ENCODE data around the gene ALDOB.
"Not testable (repeated sequence)": the region's sequence is repeated elsewhere in the genome, so short reads cannot be mapped to it uniquely, and the experiment has no call there.

Gene ALDOB

GRCh38 chr9:101398930-101399642, 36.5 kb downstream of the ALDOB start:
- in situ Hi-C loops (cut with HindIII; ENCODE audit: low pct_ligation_motif_present, low pct_unique_long_range_greater_than_20kb, low sequenced_read_pairs): no loop called here
- DNase-seq: peak; percentile 10

DNA sequence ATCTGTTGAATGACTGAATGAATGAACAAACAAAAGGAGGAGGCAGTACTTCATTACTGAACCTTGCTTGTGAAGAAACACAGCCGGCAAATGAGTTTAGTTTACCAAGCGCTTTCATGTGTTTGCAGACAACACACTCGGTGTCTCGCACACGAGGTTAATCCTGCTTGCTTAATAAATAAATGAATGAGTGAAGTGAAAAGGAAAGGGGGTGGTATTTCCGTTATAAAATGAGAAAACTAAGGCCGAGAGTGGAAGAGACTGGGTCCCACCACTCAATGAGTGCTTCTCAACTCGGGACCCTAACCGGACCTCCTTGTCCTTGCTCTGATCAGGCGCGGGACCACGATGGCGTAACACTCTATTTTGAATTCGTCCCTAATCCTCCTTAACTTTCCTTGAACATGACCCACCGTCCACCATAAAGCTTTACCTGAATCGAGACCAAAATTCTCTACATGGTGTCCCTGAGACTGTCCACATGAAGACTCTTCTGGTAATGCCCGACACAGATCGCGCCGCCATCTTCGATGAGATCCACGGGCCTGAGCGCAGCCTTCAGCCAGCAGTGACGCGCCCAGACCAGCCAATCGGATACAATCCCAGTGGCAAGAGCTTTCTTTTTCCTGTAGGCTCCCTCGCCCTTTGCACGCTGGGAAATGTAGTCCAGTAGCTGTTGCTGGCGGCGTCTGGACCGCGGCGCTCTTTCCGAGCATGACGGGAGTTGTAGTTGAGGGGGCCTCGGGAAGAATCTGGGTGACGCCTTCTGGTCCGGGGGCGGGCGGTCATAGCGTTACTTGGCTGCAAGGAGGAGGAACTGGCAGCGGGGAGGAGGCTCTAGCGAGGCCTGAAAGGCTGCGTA, 37.3 kb downstream of the ALDOB start, which contains the start of the genes MRPL50 and ZNF189:
TSS of gene MRPL50 (minus strand) at position 551 of the 862 bp plus-strand sequence. CDS start at position 525, 26 bp downstream.
TSS of gene ZNF189 (plus strand) at position 784 of the 862 bp plus-strand sequence. CDS start 306 bp downstream, outside the sequence.
- in situ Hi-C loops (cut with HindIII; ENCODE audit: low pct_ligation_motif_present, low pct_unique_long_range_greater_than_20kb, low sequenced_read_pairs): no loop called here
- DNase-seq: peak; percentile 97

DNA sequence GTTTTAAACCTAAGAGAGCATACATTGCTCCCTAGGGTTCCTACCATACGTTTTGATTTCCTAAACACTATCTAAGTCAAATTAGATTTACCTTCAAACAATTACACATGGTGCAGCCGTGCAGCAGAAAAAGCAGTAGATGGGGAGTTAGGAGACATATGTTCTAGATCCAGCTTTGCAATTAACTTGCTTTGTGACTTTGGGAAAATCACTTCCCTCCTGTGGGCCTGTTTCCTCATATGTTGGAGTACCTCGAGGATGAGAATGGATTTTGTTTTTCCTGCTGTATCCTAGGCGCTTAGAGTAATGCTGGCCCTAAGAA, 37.9 kb downstream of the ALDOB start:
- DNase-seq: peak; percentile 9

GRCh38 chr9:101394687-101395086, 40.9 kb downstream of the ALDOB start:
- in situ Hi-C loops (cut with HindIII; ENCODE audit: low pct_ligation_motif_present, low pct_unique_long_range_greater_than_20kb, low sequenced_read_pairs): no loop called here

More for the DNA sequence above, 37.9 kb downstream of the ALDOB start:
- in situ Hi-C loops (cut with HindIII; ENCODE audit: low pct_ligation_motif_present, low pct_unique_long_range_greater_than_20kb, low sequenced_read_pairs): no loop called here

GRCh38 chr9:101393135-101393534, 42.4 kb downstream of the ALDOB start:
- no peak for DNase-seq
- in situ Hi-C loops (cut with HindIII; ENCODE audit: low pct_ligation_motif_present, low pct_unique_long_range_greater_than_20kb, low sequenced_read_pairs): no loop called here

More at GRCh38 chr9:101394687-101395086, 40.9 kb downstream of the ALDOB start:
- no peak for DNase-seq

- in situ Hi-C loops (cut with HindIII; ENCODE audit: low pct_ligation_motif_present, low pct_unique_long_range_greater_than_20kb, low sequenced_read_pairs): no loop called here
- DNase-seq: peak; percentile 32
Observed at GRCh38 chr9:101388507-101388993, 47.0 kb downstream of the ALDOB start.

GRCh38 chr9:101387871-101388506, 47.6 kb downstream of the ALDOB start:
- peak; percentile 65 for DNase-seq

DNA sequence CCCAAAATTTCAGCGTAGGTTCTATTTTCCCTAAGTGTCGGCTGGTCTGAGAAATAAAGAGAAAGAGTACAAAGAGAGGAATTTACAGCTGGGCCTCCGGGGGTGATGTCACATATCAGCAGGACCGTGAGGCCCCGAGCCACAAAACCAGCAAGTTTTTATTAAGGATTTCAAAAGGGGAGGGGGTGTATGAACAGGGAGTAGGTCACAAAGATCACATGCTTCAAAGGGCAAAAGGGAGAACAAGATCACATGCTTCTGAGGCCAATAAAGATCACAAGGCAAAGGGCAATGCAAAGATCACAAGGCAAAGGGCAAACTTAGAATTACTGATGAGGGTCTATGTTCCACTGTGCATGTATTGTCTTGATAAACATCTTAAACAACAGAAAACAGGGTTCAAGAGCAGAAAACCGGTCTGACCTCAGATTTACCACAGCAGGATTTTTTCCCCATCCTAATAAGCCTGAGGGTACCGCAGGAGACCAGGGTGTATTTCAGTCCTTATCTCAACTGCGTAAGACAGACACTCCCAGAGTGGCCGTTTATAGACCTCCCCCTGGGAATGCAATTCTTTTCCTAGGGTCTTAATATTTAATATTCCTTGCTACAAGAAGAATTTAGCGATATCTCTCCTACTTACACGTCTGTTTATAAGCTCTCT, 50.6 kb downstream of the ALDOB start, which contains the start of gene BAAT:
TSS of gene BAAT (minus strand) at position 134 of the 664 bp plus-strand sequence. CDS start 13,602 bp downstream, outside the sequence.
- DNase-seq; in situ Hi-C loops (cut with HindIII; ENCODE audit: low pct_ligation_motif_present, low pct_unique_long_range_greater_than_20kb, low sequenced_read_pairs): not testable (repeated sequence)

More at GRCh38 chr9:101387871-101388506, 47.6 kb downstream of the ALDOB start:
- in situ Hi-C loops (cut with HindIII; ENCODE audit: low pct_ligation_motif_present, low pct_unique_long_range_greater_than_20kb, low sequenced_read_pairs): no loop called here

DNA sequence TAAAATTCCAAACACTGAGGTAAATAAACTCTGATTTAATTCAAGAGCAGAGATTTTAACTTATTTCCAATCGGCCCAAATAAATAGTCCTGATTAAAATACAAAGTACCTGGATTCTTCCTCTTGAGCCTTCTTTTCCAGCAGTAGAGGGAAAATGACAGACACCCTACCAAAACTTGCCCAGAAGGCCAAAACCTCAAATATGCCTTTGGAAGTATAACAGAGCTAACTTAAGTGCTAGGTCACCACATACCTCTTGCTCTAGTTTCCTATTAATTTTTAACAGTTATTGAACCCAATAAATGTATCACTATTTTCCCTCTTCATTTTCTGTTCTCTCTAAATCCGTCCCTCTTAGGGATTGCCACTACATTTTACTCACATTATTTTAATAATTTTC, 52.2 kb downstream of the ALDOB start:
- peak; percentile 82 for DNase-seq
- in situ Hi-C loops (cut with HindIII; ENCODE audit: low pct_ligation_motif_present, low pct_unique_long_range_greater_than_20kb, low sequenced_read_pairs): no loop called here

GRCh38 chr9:101381833-101382342, 53.7 kb downstream of the ALDOB start:
- DNase-seq: no peak
- in situ Hi-C loops (cut with HindIII; ENCODE audit: low pct_ligation_motif_present, low pct_unique_long_range_greater_than_20kb, low sequenced_read_pairs): no loop called here

DNA sequence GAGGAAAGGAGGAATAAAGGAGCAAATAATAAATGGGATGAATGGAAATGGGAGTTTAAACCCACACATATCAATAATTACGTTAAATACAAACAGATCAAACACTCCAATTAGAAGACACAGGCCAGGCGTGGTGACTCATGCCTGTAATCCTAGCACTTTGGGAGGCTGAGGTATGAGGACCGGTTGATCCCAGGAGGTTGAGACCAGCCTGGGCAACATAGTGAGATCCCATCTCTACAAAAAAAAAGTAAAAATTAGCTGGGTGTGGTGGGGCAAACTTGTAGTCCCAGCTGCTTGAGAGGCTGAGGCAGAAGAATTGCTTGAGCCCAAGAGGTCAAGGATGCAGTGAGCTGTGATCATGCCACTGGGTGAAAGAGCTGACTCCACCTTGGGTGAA, 54.5 kb downstream of the ALDOB start:
- in situ Hi-C loops (cut with HindIII; ENCODE audit: low pct_ligation_motif_present, low pct_unique_long_range_greater_than_20kb, low sequenced_read_pairs): no loop called here
- no peak for DNase-seq

GRCh38 chr9:101380295-101380694, 55.3 kb downstream of the ALDOB start:
- in situ Hi-C loops (cut with HindIII; ENCODE audit: low pct_ligation_motif_present, low pct_unique_long_range_greater_than_20kb, low sequenced_read_pairs): no loop called here
- no peak for DNase-seq

GRCh38 chr9:101376111-101376848, 59.3 kb downstream of the ALDOB start:
- in situ Hi-C loops (cut with HindIII; ENCODE audit: low pct_ligation_motif_present, low pct_unique_long_range_greater_than_20kb, low sequenced_read_pairs): no loop called here
- peak; percentile 8 for DNase-seq

DNA sequence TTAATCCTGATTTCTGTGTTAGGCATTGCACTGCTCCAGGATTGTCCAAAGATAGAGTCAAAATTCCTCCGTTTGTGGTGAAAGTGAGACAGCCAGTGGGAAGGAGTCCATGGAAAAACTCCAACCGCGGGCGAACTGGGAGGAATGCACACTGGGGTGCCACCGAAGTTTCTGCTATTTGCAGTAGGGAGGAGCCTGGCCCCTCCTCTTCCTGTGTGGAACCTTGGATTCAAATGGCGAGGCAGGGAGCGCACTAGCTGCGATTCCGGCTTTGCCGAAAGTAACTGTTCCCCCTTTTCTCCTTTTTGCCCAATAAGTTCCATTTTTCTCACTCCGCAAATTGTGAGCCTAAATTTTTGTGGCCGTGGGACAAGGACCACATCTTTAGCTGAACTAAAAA, 60.0 kb downstream of the ALDOB start:
- DNase-seq: no peak
- in situ Hi-C loops (cut with HindIII; ENCODE audit: low pct_ligation_motif_present, low pct_unique_long_range_greater_than_20kb, low sequenced_read_pairs): no loop called here

DNA sequence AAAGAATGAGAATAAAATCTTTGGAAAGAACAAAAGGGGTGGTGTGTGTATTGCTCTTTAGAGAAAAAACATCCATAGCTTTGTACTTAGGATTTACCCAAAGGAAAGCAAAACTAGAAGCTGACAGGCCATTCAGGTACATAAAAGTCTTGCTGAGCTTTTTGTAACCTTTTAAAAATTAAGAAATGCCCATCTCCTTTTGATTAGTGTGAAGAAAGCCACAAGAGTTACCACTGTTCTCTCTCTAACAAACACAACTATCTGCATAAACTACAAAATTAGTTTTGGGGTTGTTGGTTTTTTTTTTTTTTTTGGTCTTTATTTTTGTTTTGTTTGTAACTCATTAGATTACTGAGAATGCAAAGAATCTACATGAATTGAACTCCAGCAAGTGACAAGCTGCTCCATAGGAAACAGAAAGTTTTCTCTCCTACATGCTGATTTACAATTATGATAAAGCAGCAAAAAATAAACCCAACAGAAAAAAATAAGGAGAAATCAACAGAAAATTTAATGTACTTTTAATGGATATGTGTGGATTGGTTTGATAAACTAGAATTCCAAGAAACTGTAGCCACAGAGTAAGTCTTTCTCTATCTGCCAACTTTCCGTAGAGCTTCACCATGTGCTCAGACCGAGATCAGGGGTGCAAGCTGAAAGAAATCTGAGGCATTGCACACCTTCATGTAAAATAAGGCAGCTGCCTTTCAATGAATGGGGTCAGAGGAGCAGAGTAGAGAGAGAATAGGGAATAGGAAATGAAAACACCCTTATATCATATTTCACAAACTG, 63.1 kb downstream of the ALDOB start:
- DNase-seq: no peak
- in situ Hi-C loops (cut with HindIII; ENCODE audit: low pct_ligation_motif_present, low pct_unique_long_range_greater_than_20kb, low sequenced_read_pairs): no loop called here

- in situ Hi-C loops (cut with HindIII; ENCODE audit: low pct_ligation_motif_present, low pct_unique_long_range_greater_than_20kb, low sequenced_read_pairs): no loop called here
- no peak for DNase-seq
Observed at GRCh38 chr9:101371813-101372212, 63.8 kb downstream of the ALDOB start.
